ENCODE measurements around the gene TFAM.

The TFAM gene

GRCh38 chr10:58431903-58432302, 46.7 kb downstream of the TFAM start:
- H3K23ac ChIP-seq (ENCODE audit: low read length in 2 of 2) = no peak overlapping the region
- no peak overlapping the region for H3K4me2 ChIP-seq (ENCODE audit: low read length, poor library complexity, severe bottlenecking)
- H2BK15ac ChIP-seq (ENCODE audit: low read depth, poor library complexity, severe bottlenecking) = no peak overlapping the region
- H3K27ac ChIP-seq (ENCODE audit: low read length, poor library complexity, severe bottlenecking) = no peak overlapping the region
- no peak overlapping the region for H2BK5ac ChIP-seq (ENCODE audit: low read depth, low read length, poor library complexity, severe bottlenecking)
- H4K8ac ChIP-seq (ENCODE audit: low read length) = no peak overlapping the region
- no peak overlapping the region for H3K9ac ChIP-seq (ENCODE audit: low read length)
- H3K18ac ChIP-seq (ENCODE audit: low read depth in 1 of 2, low read length in 2 of 2) = no peak overlapping the region
- H2BK12ac ChIP-seq (ENCODE audit: low read length in 2 of 2) = no peak overlapping the region
- H4K91ac ChIP-seq (ENCODE audit: low read length) = no peak overlapping the region
- H3K4me3 ChIP-seq (ENCODE audit: insufficient read depth in 1 of 2, low read depth in 1 of 2, low read length in 2 of 2) = no peak overlapping the region
- no peak for DNase-seq
- H2BK120ac ChIP-seq (ENCODE audit: low read depth, low read length) = no peak overlapping the region
- no peak overlapping the region for H2AFZ ChIP-seq (ENCODE audit: low read depth, low read length)
- no peaks in the 10 kb centered on the region for H3K27me3 ChIP-seq (ENCODE audit: control insufficient read depth in 1 of 2, insufficient read depth in 1 of 2, low read length in 2 of 2)
- no peak overlapping the region for H2AK5ac ChIP-seq (ENCODE audit: low read length, severe bottlenecking)
- H3K9me3 ChIP-seq (ENCODE audit: control insufficient read depth, low read length) = no peaks in the 10 kb centered on the region
- H3K4ac ChIP-seq (ENCODE audit: low read depth in 1 of 2, low read length in 2 of 2) = no peak overlapping the region
- H3K4me1 ChIP-seq (ENCODE audit: control insufficient read depth, insufficient read depth, low read depth, low read length) = peaks cover 2% of the 10 kb centered on the region
- WGBS = 61% methylated on average over 2 of the region's 2 CpGs
- no peaks in the 10 kb centered on the region for H3K36me3 ChIP-seq (ENCODE audit: control insufficient read depth in 1 of 2, insufficient read depth in 2 of 2, low read depth in 1 of 2, low read length in 2 of 2)
- H3K79me1 ChIP-seq (replicated peaks; ENCODE audit: low read length, poor library complexity, severe bottlenecking) = no peaks in the 10 kb centered on the region
- H3K14ac ChIP-seq (ENCODE audit: low read length in 2 of 2) = no peak overlapping the region

- no peak overlapping the region for H2AFZ ChIP-seq (ENCODE audit: low read depth, low read length)
- WGBS = 92% methylated on average over 2 of the region's 2 CpGs
- no peak overlapping the region for H3K4me2 ChIP-seq (ENCODE audit: low read length, poor library complexity, severe bottlenecking)
- H3K4ac ChIP-seq (ENCODE audit: low read depth in 1 of 2, low read length in 2 of 2) = no peak overlapping the region
- no peak overlapping the region for H4K8ac ChIP-seq (ENCODE audit: low read length)
- H2BK15ac ChIP-seq (ENCODE audit: low read depth, poor library complexity, severe bottlenecking) = no peak overlapping the region
- H2BK12ac ChIP-seq (ENCODE audit: low read length in 2 of 2) = no peak overlapping the region
- DNase-seq = no peak
- H2AK5ac ChIP-seq (ENCODE audit: low read length, severe bottlenecking) = no peak overlapping the region
- no peak overlapping the region for H3K9ac ChIP-seq (ENCODE audit: low read length)
- H3K36me3 ChIP-seq (ENCODE audit: control insufficient read depth in 1 of 2, insufficient read depth in 2 of 2, low read depth in 1 of 2, low read length in 2 of 2) = no peaks in the 10 kb centered on the region
- no peak overlapping the region for H3K4me3 ChIP-seq (ENCODE audit: insufficient read depth in 1 of 2, low read depth in 1 of 2, low read length in 2 of 2)
- no peak overlapping the region for H2BK120ac ChIP-seq (ENCODE audit: low read depth, low read length)
- H4K91ac ChIP-seq (ENCODE audit: low read length) = no peak overlapping the region
- no peaks in the 10 kb centered on the region for H3K79me1 ChIP-seq (replicated peaks; ENCODE audit: low read length, poor library complexity, severe bottlenecking)
- H3K27me3 ChIP-seq (ENCODE audit: control insufficient read depth in 1 of 2, insufficient read depth in 1 of 2, low read length in 2 of 2) = no peaks in the 10 kb centered on the region
- H3K27ac ChIP-seq (ENCODE audit: low read length, poor library complexity, severe bottlenecking) = no peak overlapping the region
- no peak overlapping the region for H3K14ac ChIP-seq (ENCODE audit: low read length in 2 of 2)
- H3K23ac ChIP-seq (ENCODE audit: low read length in 2 of 2) = no peak overlapping the region
- no peaks in the 10 kb centered on the region for H3K9me3 ChIP-seq (ENCODE audit: control insufficient read depth, low read length)
- H3K18ac ChIP-seq (ENCODE audit: low read depth in 1 of 2, low read length in 2 of 2) = no peak overlapping the region
- no peak overlapping the region for H2BK5ac ChIP-seq (ENCODE audit: low read depth, low read length, poor library complexity, severe bottlenecking)
- peaks cover 5% of the 10 kb centered on the region for H3K4me1 ChIP-seq (ENCODE audit: control insufficient read depth, insufficient read depth, low read depth, low read length)
These were observed 47.9 kb downstream of the TFAM start for GRCh38 chr10:58433066-58433465.

- Histone ChIP-seq H3K27ac (ENCODE audit: low read length, poor library complexity, severe bottlenecking) (no peak overlapping the region), H3K9me3 (ENCODE audit: control insufficient read depth, low read length) (no peaks in the 10 kb centered on the region), H2AFZ (ENCODE audit: low read depth, low read length) (no peak overlapping the region), H3K4ac (ENCODE audit: low read depth in 1 of 2, low read length in 2 of 2) (no peak overlapping the region), H4K91ac (ENCODE audit: low read length) (no peak overlapping the region), H3K4me3 (ENCODE audit: insufficient read depth in 1 of 2, low read depth in 1 of 2, low read length in 2 of 2) (no peak overlapping the region), H3K27me3 (ENCODE audit: control insufficient read depth in 1 of 2, insufficient read depth in 1 of 2, low read length in 2 of 2) (no peaks in the 10 kb centered on the region), H2AK5ac (ENCODE audit: low read length, severe bottlenecking) (no peak overlapping the region), H3K4me2 (ENCODE audit: low read length, poor library complexity, severe bottlenecking) (no peak overlapping the region), H2BK12ac (ENCODE audit: low read length in 2 of 2) (no peak overlapping the region), H2BK5ac (ENCODE audit: low read depth, low read length, poor library complexity, severe bottlenecking) (no peak overlapping the region), H3K9ac (ENCODE audit: low read length) (no peak overlapping the region), H3K18ac (ENCODE audit: low read depth in 1 of 2, low read length in 2 of 2) (no peak overlapping the region), H4K8ac (ENCODE audit: low read length) (no peak overlapping the region), H2BK120ac (ENCODE audit: low read depth, low read length) (no peak overlapping the region), H3K36me3 (ENCODE audit: control insufficient read depth in 1 of 2, insufficient read depth in 2 of 2, low read depth in 1 of 2, low read length in 2 of 2) (no peaks in the 10 kb centered on the region), H3K23ac (ENCODE audit: low read length in 2 of 2) (no peak overlapping the region), H3K4me1 (ENCODE audit: control insufficient read depth, insufficient read depth, low read depth, low read length) (peaks cover 5% of the 10 kb centered on the region), H3K14ac (ENCODE audit: low read length in 2 of 2) (no peak overlapping the region), H2BK15ac (ENCODE audit: low read depth, poor library complexity, severe bottlenecking) (no peak overlapping the region), H3K79me1 (replicated peaks; ENCODE audit: low read length, poor library complexity, severe bottlenecking) (no peaks in the 10 kb centered on the region)
- DNase-seq = no peak
- 96% methylated on average over 3 of the region's 5 CpGs for WGBS
These were observed 48.4 kb downstream of the TFAM start for GRCh38 chr10:58433571-58433970.

- Histone ChIP-seq H2AK5ac (ENCODE audit: low read length, severe bottlenecking) (peak overlapping the region; percentile 99), H2AFZ (ENCODE audit: low read depth, low read length) (no peak overlapping the region), H3K4me3 (ENCODE audit: insufficient read depth in 1 of 2, low read depth in 1 of 2, low read length in 2 of 2) (no peak overlapping the region), H3K18ac (ENCODE audit: low read depth in 1 of 2, low read length in 2 of 2) (no peak overlapping the region), H3K4ac (ENCODE audit: low read depth in 1 of 2, low read length in 2 of 2) (no peak overlapping the region), H2BK12ac (ENCODE audit: low read length in 2 of 2) (no peak overlapping the region), H2BK5ac (ENCODE audit: low read depth, low read length, poor library complexity, severe bottlenecking) (peak overlapping the region; percentile 96), H2BK15ac (ENCODE audit: low read depth, poor library complexity, severe bottlenecking) (no peak overlapping the region), H3K4me2 (ENCODE audit: low read length, poor library complexity, severe bottlenecking) (no peak overlapping the region), H3K27ac (ENCODE audit: low read length, poor library complexity, severe bottlenecking) (peak overlapping the region; percentile 99), H3K9me3 (ENCODE audit: control insufficient read depth, low read length) (peaks cover 5% of the 10 kb centered on the region), H3K9ac (ENCODE audit: low read length) (peak overlapping the region; percentile 72), H3K27me3 (ENCODE audit: control insufficient read depth in 1 of 2, insufficient read depth in 1 of 2, low read length in 2 of 2) (no peaks in the 10 kb centered on the region), H3K79me1 (replicated peaks; ENCODE audit: low read length, poor library complexity, severe bottlenecking) (peaks cover 2% of the 10 kb centered on the region), H3K23ac (ENCODE audit: low read length in 2 of 2) (no peak overlapping the region), H4K8ac (ENCODE audit: low read length) (no peak overlapping the region), H4K91ac (ENCODE audit: low read length) (no peak overlapping the region), H2BK120ac (ENCODE audit: low read depth, low read length) (peak overlapping the region; percentile 67), H3K14ac (ENCODE audit: low read length in 2 of 2) (no peak overlapping the region), H3K36me3 (ENCODE audit: control insufficient read depth in 1 of 2, insufficient read depth in 2 of 2, low read depth in 1 of 2, low read length in 2 of 2) (no peaks in the 10 kb centered on the region), H3K4me1 (ENCODE audit: control insufficient read depth, insufficient read depth, low read depth, low read length) (peaks cover 5% of the 10 kb centered on the region)
- DNase-seq = peak; percentile 99
- WGBS = 17% methylated on average over 1 of the region's 2 CpGs
These were observed 50.2 kb downstream of the TFAM start for GRCh38 chr10:58435297-58435985.
